Middle frontal gyrus (tissue), 1 donor: ENCODE results near the gene MAGEC1.
"Not testable (repeated sequence)": the region's sequence is repeated elsewhere in the genome, so short reads cannot be mapped to it uniquely, and the experiment has no call there.

Experiments
- DNase-seq: peaks from one replicate; pipeline ENCODE4 v3.0.0-alpha.2; 2015; ENCODE audit warnings: low spot score; ENCODE audit errors: extremely low spot score

MAGEC1 gene

GRCh38 chrX:141903400-141904155 lies at the start of gene MAGEC1:
Gene MAGEC1 (plus strand): TSS chrX:141903894. CDS start chrX:141905073, 1,179 bp downstream.
- no peak for DNase-seq

- DNase-seq: no peak
These were observed 46.2 kb upstream of the MAGEC1 start for GRCh38 chrX:141857479-141857878.

- DNase-seq: no peak
These were observed 24.1 kb upstream of the MAGEC1 start for GRCh38 chrX:141879616-141880015.

- not testable (repeated sequence) for DNase-seq
These were observed 14.9 kb upstream of the MAGEC1 start for GRCh38 chrX:141888811-141889210.

- DNase-seq: no peak
These were observed 9.0 kb upstream of the MAGEC1 start for GRCh38 chrX:141894733-141895132.

- DNase-seq: no peak
These were observed 6.0 kb upstream of the MAGEC1 start for GRCh38 chrX:141897690-141898089.

- no peak for DNase-seq
These were observed 1.3 kb upstream of the MAGEC1 start for GRCh38 chrX:141902366-141902765.

GRCh38 chrX:141904262-141904661 lies 568 bp downstream of the MAGEC1 start:
- DNase-seq: no peak

GRCh38 chrX:141917801-141918200 lies 14.1 kb downstream of the MAGEC1 start:
- DNase-seq: no peak

GRCh38 chrX:141924293-141924692 lies 20.6 kb downstream of the MAGEC1 start:
- no peak for DNase-seq

- no peak for DNase-seq
These were observed 24.7 kb downstream of the MAGEC1 start for GRCh38 chrX:141928432-141928831.

- no peak for DNase-seq
These were observed 30.5 kb downstream of the MAGEC1 start for GRCh38 chrX:141934059-141934641.

- no peak for DNase-seq
These were observed 32.0 kb downstream of the MAGEC1 start for GRCh38 chrX:141935645-141936044.

- DNase-seq: no peak
These were observed 32.4 kb downstream of the MAGEC1 start for GRCh38 chrX:141936080-141936479.

GRCh38 chrX:141941234-141941633 lies 37.5 kb downstream of the MAGEC1 start:
- DNase-seq: no peak

GRCh38 chrX:141945426-141945825 lies 41.7 kb downstream of the MAGEC1 start:
- no peak for DNase-seq

- no peak for DNase-seq
These were observed 43.7 kb downstream of the MAGEC1 start for GRCh38 chrX:141947350-141947749.

GRCh38 chrX:141952603-141953002 lies 48.9 kb downstream of the MAGEC1 start:
- DNase-seq: no peak

- no peak for DNase-seq
These were observed 55.0 kb downstream of the MAGEC1 start for GRCh38 chrX:141958675-141959074.
